ENCODE results near the gene KMT5C.

The KMT5C gene

DNA sequence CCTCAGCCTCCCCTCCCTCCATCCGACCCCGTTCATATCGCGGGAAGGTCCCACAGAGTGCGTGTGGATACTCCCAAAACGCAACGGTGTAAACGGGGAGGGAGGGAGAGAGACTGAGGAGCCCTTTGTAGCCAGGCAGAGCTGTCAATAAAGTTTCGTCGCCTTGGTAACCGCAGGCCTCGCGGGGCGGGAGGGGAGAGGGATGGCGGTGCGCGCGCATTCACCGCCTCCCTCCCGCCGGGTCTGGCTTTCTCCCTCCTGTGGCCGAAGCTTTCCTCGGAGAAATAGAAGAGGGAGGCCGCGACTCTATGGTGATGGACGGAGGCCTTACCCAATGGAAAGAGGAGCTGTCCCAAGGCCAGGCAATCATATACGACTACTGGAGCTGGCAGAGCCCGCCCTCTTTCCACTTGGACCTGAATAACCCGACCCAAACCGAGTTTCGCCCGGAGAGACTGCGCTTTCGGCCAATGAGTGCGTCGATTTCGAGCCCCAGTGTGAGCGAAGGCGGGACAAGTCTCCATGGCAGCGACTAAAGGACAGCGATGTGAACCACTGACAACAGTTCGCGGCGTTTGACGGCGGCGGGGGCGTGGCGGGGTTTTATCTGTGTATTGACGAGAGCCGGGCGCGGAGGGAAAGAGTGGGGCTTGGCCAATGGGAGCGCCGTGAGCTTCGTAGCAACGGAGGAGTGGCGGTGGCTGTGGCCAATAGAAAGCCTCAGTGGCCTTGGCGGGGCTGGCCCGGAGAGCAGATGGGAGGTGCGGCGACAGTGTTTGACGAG is at the start of gene KMT5C:
TSS of gene KMT5C (plus strand) at position 772 of the 784 bp plus-strand sequence. CDS start 2,061 bp downstream, outside the sequence.
- peak; percentile 100 for DNase-seq

DNA sequence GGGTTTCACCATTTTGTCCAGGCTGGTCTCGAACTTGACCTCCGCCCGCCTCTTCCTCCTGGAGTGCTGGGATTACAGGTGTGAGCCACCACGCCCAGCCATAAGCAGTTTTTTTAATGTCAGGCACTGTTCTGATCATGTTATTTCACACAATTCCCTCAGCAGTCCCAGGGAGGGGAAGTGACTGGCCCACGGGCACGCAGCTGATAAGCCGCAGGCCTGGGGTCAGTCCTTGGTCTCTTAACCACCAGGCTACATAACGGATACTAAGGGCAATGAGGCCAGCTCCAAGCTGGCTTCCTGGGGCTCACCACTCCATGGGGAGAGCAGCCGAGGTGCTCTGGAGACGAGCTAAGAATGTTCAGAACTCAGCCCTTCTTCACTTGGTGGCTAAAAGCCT is 42.4 kb upstream of the KMT5C start:
- DNase-seq: no peak

DNA sequence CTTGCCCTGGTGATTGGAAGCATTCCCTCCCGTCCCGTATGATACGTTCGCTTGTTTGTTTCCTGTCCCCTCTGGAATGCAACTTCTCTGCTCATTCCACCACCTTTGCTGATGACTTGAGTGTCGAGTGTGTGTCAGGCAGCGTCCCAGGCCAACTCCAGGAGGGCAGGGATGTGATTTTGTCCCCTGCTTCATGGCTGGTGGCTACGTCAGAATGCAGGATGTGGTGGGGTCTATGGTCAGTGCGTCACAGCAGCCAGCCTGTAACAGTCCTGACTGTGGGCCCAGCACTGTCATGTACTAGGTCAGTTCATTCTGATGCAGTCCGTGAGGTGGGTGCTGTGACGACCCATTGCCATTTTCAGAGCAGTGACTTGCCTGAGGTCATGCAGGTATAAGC is 39.7 kb upstream of the KMT5C start:
- DNase-seq: no peak

DNA sequence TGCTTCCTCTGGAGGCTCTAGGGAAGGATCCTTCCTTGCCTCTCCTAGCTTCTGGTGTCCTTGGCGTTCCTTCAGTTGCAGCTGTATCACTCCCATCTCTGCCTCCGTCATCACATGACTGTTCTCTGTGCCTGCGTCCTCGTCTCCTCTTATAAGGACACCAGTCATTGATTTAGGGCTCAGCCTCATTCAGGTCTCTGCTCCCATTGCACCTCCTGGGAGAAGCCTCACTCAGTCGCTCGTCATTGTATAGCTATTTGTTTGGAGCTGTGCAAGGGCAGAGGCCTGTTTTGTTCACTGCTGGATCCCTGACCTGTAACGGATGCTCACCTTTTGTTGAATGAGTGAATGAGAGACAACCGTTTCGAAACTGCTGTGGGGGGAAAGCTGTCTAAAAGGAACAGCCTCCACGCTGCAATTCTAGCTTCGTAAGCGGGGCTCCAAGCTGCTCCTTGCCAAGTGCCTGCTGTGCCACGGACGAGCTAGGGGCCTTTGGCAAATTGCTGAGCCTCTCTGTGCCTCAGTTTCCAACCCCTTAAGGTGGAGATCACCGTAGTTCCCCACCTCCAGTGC is 38.7 kb upstream of the KMT5C start:
- DNase-seq: no peak

DNA sequence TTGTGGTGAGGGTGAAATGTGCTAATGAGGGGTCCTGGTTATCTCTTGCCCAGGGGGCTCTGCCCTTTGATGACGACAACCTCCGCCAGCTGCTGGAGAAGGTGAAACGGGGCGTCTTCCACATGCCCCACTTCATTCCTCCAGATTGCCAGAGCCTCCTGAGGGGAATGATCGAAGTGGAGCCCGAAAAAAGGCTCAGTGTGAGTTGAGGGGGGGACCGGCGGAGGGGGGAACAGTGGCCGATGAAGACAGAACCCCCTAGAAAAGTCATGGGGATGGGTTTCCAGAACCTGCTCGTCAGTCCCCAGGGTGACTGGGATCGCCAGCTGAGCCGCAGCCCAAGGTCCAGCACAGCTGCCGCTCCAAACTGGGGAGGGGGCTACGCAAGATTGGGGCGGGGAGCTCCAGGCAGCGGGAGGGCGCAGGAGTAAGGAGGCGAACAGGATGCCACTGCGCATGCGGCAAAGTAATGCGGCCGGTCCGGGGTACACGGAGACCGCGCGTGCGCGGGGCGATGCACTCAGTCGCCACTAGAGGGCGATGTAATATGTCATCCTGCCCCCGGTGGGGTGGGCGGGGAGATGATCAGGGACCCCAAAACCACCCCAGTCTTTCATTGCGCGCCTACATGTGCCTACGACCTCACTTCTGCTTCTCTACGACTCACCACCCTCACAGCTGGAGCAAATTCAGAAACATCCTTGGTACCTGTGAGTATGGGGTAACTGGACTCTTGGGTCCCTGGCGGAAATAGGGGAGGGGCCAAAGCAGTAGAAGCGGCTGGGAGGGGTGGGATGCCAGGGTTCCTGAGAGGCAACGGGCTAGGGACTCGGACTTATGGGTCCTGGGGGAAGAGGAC is 38.0 kb upstream of the KMT5C start:
- peak; percentile 66 to 70 for DNase-seq

DNA sequence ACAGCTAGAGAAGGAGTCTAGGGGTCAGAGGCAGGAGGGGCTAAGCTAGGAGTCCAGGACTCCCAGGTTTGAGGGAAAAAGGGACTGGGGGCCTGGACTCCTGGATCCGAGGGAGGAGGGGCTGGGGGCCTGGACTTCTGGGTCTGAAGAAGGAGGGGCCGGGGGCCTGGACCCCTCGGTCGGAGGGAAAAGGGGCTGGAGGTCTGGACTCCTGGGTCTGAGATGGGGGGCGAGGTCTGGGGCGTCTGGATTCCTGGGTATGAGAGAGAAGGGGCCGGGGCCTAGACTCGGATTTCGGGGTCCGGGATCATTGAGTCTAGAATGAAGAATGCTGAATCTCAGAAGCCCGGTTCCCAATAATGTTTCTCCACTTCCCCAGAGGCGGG is 37.4 kb upstream of the KMT5C start:
- no peak for DNase-seq

DNA sequence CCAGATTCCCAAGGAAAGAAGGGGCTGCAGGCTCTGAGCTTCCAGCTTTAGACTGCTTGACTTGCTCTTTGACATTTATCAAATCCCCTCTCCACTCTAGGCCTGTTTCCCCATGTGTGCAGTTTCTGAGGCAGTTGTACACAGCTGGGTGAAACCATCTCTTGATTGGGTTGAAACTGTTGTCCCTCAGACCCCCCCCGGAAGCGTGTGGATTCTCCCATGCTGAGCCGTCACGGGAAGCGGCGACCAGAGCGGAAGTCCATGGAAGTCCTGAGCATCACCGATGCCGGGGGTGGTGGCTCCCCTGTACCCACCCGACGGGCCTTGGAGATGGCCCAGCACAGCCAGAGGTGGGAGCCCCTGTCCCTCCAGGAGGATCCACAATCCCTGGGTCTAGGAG is 36.2 kb upstream of the KMT5C start:
- no peak for DNase-seq

DNA sequence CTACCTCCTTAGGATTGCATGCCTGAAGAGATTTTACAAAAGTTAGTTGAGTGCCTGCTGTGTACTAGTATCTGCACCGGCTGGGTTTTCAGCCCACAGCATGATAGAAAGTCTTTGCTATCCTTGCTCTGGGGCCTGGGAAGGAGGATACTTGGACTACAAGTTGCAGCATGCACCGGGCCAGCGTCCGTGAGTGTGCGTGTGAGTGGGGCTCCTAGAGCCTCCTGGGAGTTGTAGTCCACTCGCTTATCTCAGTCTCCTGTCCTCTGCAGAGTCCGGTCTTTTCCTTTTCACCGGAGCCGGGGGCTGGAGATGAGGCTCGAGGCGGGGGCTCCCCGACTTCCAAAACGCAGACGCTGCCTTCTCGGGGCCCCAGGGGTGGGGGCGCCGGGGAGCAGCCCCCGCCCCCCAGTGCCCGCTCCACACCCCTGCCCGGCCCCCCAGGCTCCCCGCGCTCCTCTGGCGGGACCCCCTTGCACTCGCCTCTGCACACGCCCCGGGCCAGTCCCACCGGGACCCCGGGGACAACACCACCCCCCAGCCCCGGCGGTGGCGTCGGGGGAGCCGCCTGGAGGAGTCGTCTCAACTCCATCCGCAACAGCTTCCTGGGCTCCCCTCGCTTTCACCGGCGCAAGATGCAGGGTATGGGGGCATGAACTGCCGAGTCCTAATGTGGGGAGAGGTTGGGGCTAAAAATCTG is 35.2 kb upstream of the KMT5C start:
- DNase-seq: peak; percentile 14 to 29

DNA sequence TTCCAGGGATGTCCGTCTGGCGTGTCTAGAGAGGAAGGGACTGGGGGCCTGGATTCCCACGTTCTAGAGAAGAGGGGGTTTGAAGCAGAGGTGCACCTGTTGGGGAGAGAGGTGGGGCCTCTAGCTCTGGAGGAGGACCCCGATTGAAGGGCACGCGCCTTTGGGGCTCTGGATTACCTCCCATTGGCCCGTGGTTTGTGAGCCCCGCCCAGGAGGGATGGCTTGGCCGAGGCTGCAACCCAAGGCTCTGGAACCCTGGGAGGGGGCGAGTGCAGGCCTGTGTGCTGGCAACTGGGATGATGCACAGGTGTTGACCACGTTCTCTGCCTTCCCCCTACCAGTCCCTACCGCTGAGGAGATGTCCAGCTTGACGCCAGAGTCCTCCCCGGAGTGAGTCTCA is 34.7 kb upstream of the KMT5C start:
- DNase-seq: no peak

DNA sequence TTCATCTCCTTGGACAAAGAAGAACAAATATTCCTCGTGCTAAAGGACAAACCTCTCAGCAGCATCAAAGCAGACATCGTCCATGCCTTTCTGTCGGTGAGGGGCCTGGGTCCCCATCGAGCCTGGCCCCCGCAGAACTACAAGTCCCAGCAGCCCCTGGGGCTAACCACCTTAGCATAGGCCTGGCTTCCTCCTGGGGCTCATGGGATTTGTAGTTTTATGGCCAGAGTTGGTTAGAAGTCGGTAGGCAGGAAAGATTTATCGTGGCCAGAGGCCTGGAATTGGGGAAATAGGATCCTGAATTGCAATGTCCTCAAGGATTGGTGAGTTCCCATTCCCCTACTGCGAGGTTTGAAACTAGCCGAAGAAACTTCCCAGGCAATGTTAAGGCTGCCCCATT is 34.2 kb upstream of the KMT5C start:
- peak in 1 of 2 experiments; percentile 38 for DNase-seq

DNA sequence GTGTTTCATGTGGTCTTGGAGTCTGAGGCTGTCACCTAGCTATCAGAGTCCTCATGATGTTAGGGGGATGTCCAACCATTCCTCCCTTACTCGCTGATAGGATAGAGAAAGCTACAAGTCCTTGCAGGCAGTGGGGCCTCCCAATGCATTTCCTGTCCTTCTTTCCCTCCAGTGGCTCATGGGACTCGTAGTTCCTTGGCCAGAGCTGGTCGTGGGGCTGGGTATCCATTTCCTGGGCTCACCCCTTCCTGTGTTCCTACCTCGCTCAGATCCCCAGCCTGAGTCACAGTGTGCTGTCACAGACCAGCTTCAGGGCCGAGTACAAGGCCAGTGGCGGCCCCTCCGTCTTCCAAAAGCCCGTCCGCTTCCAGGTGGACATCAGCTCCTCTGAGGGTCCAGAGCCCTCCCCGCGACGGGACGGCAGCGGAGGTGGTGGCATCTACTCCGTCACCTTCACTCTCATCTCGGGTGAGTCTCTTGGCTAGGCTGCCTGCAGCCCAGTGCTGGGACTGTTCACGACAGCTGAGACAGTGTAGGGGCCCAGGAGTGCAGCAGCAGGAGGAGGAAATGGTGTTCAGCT is 33.6 kb upstream of the KMT5C start:
- no peak for DNase-seq

DNA sequence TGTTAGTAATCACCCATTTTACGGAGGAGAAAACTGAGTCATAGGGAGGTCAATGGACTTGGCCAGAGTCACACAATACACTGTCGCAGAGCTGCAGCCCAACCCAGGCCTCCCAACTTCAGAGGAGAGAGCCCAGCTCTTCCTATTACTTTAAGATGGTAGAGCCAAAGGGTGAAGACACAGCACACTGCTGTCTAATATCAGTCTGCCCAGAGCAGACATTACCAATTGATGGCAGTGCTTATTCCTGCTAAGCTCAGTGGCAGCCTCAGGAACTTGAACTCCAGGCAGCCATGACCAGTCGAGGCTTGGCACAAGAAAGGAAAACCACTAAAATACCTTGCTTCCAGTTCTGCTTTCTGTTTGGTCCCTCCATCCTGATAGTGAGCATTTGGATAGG is 33.0 kb upstream of the KMT5C start:
- no peak for DNase-seq

DNA sequence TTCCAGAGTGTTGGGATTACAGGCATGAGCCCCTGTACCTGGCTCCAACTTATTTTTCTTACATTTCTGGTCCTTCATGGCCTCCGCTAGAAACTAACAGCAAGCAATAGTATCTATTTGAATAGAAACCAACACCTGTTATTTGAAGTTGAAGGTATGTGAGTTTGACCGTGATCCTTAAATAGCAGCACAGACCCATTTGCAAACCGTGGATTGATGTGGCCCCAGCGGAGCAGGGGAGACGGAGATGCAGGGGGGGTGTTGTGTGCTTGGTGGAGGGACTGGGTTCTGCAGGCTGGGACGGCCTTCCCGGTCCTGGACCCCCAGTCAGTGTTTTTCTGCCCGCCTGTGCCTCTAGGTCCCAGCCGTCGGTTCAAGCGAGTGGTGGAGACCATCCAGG is 31.4 kb upstream of the KMT5C start:
- no peak for DNase-seq

DNA sequence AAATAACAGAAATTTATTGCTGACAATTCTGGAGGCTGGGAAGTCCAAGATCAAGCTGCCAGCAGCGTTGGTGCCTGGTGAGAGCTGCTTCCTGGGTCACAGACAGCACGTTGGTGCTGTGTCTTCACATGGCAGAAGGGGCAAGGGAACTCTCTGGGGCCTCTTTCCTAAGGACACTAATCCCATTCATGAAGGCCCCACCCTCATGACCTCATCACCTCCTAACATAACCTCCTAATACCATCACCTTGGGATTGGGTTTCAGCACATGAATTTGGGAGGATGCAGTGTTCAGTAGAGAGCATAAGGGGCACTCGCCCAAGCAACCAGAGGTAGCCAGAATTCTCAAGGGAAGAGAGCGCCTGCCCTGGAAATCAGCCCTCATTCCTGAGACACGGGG is 30.2 kb upstream of the KMT5C start:
- DNase-seq: no peak

DNA sequence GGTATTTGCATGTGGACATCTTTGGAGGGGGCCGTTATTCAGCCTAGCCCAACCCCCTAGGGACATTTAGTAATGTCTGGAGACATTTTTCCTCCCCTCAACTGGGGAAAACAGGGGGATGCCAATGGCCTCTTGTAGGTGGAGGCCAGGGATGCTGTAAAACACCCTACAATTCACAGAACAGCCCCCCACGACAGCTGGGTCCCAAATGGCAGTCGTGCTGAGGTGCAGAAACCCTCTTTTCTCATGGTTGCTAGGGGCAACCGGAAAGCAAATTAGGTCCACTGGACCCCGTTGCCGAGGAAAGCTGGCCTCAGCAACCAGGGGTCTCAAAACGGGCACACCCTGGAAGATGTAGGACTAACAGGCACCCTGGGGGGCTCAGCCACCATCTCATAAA is 29.2 kb upstream of the KMT5C start:
- DNase-seq: no peak

DNA sequence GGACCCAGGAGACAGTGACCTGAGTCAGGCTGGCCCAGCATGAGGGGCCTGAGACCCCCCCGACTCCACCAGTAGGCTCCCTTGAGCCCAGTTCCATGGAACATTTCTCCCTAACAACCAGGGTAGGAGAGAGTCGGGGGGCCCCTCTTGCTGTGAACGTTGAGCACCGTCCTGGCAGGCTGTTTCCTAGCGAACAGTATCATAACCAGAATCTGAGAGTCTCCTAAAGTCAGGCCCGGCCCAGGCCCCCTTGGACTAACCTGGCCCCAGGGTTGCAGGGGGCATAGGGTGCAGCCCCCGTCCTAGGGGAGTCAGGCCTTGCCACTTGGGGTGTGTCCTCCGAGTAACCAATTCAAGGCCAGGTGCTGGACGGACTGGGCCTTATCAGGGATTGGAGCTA is 28.3 kb upstream of the KMT5C start:
- no peak for DNase-seq

DNA sequence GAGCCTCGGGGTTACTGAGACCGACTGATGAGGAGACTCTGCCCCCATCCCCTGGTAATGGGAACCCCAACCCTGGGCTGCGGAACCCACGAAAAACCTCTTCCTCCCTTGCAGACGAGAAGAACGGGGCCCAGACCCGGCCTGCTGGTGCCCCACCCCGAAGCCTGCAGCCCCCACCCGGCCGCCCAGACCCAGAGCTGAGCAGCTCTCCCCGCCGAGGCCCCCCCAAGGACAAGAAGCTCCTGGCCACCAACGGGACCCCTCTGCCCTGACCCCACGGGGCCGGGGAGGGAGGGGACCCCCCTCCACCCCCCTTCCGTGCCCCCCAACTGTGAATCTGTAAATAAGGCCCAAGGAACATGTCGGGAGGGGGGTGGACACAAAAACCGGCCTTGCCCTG is 27.9 kb upstream of the KMT5C start:
- DNase-seq: no peak

DNA sequence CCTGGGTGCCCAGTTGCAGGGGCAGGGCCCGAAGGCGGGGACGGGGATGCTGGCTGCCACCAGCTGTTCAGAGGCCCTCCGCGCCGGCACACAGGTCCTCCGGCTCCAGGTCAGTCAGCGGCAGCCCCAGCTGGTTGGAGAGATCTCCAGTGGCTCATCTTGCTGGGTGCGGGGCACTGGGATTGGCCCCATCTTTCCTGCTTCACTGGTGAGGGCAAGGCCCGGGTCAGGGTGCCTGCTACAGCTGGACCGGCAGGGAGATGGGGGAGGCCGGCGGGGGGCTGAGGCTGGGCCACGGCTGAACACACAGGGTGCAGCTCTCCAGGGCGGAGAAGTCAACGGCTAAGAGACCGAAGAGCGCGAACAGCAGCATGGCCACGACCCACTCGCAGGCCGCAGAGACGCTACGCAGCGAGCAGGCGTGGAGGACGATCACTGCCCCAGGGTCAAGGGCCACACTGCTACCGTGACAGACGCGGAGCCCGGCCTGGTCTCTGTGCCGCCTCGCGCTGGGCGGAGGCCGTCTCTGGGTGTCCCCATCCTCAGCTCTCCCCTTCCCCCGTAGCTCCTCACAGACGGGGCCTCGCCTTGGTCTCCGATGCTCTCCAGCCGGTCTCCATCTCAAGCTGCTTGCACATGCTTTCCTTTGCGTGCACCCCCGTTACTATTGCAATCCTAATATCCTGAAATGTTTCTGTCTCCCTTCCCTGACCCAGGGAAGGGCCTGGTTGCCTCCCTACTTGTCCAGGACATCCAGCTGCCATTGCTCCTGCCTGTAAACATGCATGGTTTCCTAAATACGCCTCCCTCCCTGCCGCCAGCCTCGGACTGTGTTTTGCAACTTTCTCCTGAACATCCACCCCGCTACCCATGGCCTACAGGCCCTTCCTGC is 26.8 kb upstream of the KMT5C start:
- DNase-seq: no peak

DNA sequence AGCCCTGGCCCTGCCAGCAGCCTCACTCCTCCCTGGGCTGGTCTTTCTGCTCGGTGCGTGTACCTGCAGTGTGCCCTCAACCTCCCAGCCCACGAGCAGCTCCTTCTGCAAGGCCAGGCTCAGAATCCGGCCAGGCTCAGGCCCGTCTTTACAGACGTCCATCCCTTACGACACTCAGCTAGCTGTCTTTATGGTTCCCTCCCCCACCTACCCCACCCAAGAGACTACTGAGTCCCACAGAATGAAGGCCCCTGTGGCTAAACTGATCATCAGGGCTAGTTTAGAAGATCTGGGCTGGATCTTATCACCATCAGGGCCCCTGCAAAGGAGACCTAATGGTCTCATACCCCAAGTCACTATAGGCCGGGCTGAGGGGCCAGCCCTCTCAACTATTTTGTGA is 25.3 kb upstream of the KMT5C start:
- no peak for DNase-seq

DNA sequence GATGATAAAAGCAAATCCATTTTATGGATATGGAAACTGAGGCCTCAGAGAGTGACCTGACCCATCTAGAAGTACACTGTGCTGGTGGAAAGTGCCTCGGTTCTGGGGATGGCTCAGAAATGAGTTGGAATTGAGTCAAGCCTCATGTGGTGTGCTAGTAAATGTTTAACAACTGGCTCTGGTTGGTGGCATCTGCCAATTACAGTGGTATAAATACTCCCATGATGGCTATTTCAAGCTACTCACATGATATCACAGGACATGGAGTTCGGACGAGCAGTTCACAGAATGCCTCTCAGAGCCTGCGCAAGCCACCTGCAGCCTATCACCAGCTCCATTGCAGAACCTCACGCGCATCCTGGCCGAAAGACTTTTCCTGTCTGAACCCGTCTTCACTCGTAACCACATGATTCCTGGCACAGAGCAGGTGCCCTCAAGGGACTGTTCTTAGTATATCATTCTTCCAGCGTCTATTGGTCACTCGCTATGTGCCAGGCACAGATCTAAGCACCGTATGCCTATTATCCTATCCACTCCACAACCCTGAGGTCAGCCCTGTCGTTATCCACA is 23.6 kb upstream of the KMT5C start:
- DNase-seq: no peak

DNA sequence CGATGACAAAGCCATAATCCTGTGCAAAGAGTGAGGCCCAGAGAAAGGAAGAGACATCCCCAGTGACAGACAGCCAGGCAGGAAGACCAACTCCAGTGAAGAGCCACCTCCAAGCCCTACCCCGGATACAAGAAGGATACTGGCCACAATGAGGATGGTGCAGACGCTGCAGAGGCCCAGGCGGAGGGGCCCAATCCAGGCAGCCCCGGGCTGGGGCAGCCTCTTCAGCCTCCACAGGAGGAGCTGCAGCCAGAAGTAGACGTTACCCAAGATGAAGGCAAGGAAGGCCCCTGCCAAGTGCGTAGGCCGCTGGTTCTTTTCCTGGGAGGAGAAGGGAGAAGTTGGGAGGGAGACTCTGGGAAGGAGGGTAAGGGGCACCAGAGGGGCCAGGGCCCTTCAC is 23.0 kb upstream of the KMT5C start:
- DNase-seq: no peak

DNA sequence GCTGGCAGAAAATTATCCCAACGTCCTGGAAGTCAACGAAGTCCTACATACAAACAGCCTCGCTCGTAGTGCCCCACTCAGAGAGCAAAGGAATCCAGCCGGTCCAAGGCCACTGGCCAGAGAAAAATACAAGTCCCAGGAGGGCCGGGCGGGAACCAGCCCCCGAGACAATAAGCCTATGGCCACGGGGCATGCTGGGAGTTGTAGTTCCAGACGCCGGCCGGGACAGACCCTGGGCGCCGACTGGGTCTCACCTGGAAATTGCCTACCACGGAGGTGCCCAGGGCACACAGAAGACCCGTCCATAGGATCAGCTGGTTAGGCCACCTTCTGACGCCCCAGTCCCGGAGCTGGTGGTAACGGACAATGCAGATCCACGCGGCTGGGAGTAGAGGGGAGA is 19.9 kb upstream of the KMT5C start:
- peak in 1 of 2 experiments; percentile 30 for DNase-seq
